ENCODE data around the gene ICE2.

The ICE2 gene

GRCh38 chr15:60478566-60479360 lies at the start of gene ICE2:
Gene ICE2, minus strand, starts transcription at chr15:60479142. Its CDS starts 1,165 bp downstream, at chr15:60477977.
- DNase-seq (ENCODE audit: low spot score): peak; percentile 93

DNA sequence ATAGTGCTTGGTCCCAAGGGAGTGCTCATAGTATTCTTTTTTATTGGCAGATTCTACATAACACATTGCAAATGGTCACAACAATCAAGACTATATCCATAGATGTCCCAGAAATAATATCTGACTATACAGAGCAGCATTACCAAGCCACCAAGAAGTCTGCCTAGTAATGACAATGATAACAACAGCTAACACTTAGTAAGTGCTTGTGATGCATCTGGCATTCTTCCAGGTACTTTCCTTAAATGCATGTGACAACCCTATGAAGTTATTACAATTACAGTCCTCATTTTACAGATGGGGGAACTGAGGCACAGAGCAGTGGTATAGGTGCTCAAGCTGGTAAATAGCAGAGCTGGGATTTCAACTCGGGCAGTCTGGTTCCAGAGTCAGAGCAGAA lies 49.6 kb upstream of the ICE2 start:
- no peak for DNase-seq (ENCODE audit: low spot score)

DNA sequence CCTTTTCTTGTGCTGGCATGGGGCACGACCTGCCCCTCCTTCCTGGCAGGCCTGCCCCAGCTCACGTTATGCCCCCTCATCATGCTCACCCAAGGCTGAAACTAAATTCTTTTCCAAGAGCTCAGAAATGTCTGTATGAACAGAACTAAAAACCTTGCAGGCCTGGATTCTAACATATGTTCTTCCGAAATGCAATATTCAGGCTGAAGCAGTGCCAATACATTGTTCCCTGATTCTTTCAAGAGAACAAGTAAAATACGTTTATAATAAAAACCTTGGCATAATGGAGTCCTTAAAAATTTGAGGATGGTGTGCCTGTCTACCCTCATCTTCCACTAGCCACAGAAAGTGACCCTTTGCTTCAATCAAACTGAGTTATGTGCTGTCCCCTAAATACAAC lies 48.5 kb upstream of the ICE2 start:
- DNase-seq (ENCODE audit: low spot score): no peak

GRCh38 chr15:60526127-60526616 lies 47.2 kb upstream of the ICE2 start:
- no peak for DNase-seq (ENCODE audit: low spot score)

DNA sequence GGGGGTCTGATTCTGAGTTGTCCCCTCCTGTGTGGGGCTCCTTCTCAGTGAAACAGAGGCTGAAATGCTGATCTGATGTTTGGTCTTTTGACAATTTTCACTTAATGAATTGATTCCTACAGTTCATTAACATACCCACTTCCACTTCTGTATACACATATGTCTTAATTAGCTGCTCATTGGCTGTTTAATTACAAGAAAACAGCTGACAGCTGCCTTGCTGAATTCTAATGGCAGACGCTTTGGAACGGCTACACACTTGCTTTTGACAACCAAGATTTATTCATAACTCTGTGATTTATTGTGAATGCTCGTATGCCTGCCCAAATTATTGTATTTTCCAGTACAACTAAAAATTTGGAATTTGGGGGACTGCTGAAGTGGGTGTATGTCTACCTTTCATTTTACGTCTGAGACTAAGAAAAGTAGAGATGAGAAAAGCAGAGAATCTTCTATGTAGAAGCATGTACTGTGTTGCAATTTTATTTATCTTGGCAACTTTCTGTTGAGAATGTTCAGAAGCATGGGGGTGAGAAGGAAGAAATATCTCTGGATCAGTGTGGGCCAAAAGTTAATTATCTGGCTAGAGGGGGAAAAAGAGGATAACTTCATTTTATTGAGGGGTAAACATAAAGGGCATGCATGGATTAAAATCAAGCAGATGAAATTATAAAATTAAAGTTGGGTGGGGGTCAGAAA lies 46.5 kb upstream of the ICE2 start:
- DNase-seq (ENCODE audit: low spot score): no peak

- no peak for DNase-seq (ENCODE audit: low spot score)
Measured at GRCh38 chr15:60523056-60523455, 44.1 kb upstream of the ICE2 start.

DNA sequence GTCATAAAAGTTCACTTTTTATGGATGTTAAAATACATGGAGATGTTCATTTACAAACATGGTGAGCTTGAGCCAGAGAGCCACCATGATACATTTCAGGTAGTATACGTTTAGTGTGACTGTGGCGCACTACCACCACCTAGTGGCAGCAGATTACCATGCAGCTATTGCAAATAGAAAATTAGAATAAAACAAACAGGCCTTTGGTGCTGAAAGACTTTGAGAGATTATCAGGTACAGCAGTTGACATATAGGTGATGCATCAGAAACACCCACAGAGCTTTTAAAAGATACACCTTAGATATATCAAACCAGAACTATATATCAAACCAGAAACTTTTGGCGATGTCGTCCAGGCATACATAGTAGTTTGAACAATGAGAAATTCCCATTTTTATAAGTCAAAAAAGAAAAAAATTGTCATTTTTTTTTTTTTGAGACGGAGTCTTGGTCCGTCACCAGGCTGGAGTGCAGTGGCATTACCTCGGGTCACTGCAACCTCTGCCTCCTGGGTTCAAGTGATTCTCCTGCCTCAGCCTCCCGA lies 42.0 kb upstream of the ICE2 start:
- no peak for DNase-seq (ENCODE audit: low spot score)

DNA sequence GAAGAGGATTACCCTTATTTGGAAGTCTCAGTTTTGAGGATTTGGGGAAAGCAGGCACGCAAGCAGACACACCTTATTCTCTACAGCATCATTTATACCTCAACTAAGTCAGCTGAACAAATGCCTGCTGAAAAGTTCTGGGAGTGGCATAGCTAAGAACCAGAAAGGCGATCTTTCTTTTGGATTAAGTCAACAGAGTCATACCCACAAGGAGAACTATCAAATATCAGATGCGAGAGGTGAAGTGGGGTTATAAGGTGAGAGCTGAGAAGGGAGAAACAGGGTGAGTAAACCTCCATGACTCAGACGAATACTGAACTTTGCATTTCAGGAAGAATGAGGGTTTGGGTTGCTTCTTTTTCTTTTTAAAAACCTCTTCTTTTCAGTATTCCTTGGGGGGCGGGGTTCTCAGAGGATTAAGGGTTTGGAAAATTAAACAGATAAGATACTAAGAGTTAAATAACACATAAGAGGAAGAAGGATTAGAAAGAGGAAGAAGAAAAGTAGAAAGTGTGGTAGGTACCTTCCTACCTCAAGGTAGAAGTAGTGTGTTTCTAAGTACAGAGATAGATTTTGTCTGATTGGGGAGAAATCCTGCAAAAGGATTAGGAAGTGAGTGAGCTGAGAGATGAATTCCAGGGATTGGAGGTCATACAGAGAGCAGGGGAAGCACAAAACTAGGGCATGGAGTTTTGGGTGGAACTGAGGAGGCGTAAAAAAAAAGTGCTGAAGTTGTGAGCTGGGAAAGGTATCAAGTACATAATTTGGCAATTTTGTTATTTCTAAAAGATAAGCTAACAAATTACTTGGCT lies 41.3 kb upstream of the ICE2 start:
- no peak for DNase-seq (ENCODE audit: low spot score)

DNA sequence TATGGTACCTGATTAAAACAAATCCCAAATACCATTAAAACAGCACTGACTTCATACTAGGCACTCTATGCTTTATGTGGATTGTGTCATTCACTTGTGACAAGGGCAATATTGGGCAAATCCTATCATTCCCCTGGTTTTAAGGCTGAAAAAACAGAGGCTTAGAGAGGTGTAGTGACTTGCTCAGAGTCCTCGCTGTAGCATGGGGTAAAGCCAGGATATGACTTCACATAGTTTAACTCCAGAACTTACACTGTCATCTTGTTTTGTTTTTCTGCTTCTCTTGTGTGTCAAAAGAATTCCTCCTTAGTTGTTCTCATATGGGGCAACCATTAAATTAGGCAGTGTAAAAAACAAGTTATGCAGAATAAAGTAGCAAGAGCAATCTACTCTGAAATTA lies 40.3 kb upstream of the ICE2 start:
- DNase-seq (ENCODE audit: low spot score): no peak

DNA sequence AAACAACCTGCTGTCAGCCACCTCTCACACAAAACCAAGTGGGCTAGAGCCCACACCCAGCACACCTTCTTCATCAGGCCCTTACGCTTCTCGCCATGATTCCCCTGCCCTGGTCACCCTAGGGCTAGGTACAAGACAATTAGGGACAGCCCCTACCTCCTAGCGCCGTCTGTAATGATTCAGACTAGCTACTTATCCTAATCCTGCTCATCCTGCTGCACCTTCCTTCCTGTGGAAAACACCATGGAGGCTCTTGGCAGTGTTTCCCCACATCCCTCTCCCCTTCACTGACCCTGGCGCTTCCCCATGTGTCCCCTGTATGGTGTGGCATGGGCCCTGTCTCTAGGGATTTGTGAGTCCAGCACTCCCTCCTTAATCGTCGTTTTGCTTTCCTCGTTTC lies 39.6 kb upstream of the ICE2 start:
- DNase-seq (ENCODE audit: low spot score): no peak

DNA sequence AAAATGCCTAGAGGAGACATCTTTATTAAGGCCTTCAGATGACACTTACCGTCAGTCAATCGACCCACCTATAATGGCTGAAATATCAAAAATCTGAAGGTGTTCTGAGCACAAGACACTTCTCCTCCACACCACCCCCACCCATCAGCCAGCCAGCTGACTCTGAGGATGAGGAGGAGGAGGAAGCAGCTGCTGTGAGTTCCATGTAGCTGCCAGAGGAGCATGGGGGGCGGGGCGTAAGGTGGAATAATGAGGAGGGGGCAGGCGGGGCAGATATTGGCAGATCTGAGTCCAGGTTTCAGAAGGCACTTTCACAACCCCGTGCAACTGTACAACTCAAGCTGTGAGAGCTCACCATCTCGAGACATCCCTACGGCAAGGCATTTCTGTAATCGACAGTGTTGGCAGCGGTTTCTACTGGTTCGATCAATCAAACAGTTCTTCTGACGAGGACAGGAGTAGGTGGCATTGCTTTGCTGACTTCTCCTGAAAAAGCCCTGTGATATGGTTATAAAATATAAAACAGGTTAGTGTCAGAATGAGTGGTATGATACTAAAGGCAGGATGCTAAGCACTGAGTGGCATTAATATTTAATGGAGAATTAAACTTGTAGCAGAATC lies 35.4 kb upstream of the ICE2 start:
- peak; percentile 66 for DNase-seq (ENCODE audit: low spot score)

GRCh38 chr15:60513676-60514075 lies 34.7 kb upstream of the ICE2 start:
- DNase-seq (ENCODE audit: low spot score): no peak

DNA sequence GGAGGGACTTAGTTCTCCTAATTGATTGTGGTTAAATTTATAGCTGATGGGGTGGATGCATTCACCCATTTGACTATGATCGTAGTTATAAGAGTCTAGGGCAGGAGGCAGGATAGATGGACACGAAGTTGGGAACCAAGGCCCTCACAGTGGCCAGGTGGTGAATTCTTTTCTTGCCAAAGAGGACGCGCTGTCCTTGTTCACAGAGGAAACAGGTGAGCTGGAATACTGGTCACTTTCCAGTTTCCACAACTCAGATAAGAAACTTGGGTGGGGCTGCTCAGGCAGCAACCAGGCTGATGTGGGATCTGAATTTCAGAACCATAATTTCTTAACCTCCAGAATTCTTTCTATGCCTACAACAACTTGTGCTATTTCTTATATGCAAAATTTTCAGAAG lies 34.0 kb upstream of the ICE2 start:
- DNase-seq (ENCODE audit: low spot score): no peak

GRCh38 chr15:60511351-60512031 lies 32.5 kb upstream of the ICE2 start:
- DNase-seq (ENCODE audit: low spot score): no peak

DNA sequence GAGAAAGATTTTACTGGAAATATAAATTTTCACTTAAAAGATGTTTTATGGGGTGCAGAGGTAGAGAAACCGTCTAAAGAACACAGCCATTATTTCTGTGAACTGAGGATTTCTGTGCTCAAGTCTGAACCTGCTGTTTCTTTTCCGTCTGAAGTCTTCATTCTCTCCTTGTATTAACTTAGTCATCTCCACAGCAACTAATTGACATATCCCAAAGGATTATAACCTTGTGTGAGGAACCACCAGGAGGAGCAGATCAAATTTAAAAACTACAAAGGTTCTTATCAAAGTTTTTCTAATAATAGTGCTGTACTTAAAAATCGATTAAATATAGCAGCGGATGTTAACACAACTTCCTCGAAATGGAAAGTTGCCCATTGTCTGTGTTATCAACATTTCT lies 31.1 kb upstream of the ICE2 start:
- DNase-seq (ENCODE audit: low spot score): no peak

DNA sequence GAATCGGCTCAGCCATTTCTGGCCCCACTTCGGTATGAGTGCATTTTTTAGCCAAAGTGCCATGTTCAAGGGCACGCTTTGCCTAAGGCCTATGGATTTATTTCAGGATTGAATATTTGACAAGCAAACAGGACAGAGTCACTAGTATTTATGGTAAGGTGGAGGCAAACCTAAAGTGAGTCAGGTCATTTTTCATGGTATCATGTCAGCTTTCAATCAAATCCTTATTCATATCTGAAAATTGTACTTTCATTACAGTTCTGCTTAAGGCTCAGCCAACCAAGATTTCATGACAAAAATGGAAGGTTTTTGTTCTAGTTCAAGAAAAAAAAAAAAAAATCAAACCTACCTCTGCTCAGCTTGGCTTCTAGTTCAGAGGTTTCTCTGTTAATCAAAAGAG lies 30.5 kb upstream of the ICE2 start:
- no peak for DNase-seq (ENCODE audit: low spot score)

- no peak for DNase-seq (ENCODE audit: low spot score)
Measured at GRCh38 chr15:60508442-60508841, 29.5 kb upstream of the ICE2 start.

- peak; percentile 44 for DNase-seq (ENCODE audit: low spot score)
Measured at GRCh38 chr15:60507596-60508424, 28.9 kb upstream of the ICE2 start.

DNA sequence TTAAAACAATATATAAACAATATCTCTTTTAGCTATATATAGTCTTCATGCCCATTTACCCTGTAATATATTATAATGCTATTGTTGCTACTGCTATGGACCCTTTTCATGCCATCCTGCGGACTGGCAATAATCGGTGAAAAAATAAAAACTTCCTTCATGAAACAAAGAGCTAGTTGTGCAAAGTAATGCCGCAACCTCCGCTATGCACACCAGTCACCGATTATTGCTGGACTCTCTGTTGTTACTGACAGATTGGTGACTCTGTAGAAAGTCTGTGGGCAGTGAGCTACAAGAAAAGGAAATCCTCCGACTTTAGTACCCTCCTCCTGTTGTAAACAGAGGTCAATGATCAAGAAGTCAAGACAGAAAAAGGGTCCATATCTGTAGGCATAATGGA lies 17.9 kb upstream of the ICE2 start:
- DNase-seq (ENCODE audit: low spot score): no peak

DNA sequence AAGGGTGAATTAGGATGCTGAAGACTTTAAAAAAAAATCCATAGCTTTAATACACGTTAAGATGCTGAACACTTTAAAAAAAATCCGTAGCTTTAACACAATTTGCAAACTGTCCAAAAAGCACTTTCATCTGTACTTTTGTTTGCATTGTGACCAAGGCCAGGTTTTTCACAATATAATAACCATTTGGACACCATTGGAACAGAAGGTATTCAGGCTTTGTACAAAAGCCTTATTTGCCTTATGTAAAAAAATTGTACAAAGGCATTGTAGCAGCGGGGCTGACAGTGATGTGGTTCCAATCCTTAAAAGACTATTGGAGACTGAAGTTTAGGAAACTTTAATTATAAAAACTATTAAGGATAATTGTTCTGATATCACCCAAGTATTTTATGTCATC lies 15.2 kb upstream of the ICE2 start:
- no peak for DNase-seq (ENCODE audit: low spot score)
